ENCODE measurements around the gene TMPRSS5.

Gene TMPRSS5

DNA sequence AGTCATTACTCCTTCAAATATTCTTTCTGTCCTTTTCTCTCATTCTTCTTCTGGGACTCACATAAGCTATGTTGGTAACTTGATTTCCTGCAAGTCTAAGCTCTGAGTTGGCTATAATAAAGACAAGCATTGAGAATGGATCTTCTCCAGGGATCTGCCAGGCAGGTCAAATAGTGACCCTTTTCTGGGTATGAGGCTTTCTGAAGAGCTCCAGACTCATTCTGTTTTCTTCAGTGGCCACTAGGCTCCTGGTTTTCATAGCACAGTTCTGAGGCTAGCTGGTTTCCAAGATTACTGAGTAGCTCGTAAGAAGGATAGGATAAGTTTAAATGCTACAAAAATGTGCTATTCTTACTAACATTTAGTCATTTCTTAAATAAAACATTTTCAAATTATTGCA is 38.3 kb downstream of the TMPRSS5 start:
- DNase-seq, result no peak

DNA sequence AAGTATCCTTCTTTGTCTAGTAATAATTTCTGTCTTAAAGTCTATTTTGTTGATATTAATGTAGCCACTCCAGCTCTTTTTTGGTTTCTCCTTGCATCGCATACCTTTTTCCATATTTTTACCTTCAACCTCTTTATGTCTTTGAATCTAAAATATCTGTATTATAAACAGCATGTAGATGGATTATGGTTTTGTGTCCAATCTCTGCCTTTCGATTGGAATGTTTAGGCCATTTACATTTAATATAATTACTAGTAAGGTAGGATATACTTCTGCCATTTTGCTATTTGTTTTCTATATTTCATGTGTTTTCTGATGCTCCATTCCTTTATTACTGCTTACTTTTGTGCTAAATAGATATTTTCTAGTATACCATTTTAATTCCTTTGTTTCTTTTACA is 39.5 kb downstream of the TMPRSS5 start:
- DNase-seq, result no peak

DNA sequence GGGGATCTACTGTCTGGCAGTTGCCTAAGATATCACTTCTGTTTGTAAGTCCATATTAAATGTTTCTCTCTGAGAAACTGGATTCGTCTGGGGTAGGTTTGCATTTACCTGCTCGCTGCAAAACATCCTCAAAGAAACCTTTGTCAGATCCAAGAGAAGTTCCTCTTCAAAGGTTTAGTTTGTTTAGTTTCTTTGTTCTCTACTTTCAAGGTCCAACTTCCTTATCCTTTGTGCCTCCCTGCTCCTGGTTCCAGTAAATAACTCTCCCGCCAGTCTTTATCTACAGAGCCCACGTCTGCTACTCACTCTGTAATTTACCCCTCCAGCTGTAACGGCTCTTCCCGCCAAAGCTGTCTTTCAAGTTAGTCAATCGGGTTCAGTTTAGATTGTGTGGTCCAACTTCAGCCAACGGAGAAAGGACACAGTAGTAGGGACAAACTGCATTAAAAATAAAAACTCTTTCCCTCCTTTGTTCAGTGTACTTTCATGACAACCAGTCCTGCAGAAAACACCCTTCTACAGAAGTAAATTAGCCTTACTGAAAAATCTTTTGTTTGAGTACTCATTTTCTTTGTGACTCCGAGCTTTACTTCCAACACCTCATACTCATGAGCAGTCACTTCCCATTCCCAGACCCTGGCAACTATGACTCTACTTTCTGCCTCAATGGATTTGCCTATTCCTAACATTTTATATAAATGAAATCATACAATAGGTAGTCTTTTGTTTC is 41.0 kb downstream of the TMPRSS5 start:
- no peak for DNase-seq

DNA sequence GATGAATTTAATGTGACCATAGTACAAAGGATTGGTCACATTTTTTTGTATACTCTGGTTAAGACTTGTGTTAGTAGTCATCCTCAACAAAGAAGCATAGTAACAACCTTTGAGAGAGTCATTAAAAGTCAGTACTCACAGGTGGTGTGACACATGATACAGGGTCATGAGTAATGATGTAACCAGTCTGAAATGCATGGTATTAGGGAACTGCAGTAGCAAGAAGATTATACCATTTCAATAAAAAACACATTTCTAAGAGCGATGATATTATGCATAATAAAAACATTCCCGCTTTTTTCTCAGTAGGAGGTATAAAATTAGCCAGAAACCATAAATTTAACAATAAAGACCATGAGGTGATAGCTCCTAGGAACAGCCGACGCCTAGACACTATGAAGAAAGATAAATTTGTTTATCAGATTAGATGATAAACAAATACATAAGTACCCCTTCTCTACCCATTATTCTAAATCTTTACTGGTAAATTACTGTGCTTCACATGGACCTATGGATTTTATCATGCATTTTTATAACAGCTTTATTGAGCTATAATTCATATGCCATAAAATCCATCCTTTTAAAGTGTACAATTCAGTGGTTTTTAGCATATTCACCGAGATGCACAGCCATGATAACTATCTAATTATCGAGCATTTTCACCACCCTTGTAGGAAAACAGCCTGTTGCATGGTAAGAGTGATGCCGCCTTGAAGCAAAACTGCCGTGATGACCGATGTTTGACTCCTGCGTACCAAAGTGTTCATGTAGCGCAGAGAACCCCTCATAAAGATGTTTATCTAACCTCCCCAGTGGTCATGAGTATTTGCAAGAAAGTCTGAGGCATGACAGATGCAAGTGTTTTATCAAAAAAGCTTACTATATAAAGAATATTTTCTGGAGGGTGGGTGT is 41.8 kb downstream of the TMPRSS5 start:
- DNase-seq, result no peak

DNA sequence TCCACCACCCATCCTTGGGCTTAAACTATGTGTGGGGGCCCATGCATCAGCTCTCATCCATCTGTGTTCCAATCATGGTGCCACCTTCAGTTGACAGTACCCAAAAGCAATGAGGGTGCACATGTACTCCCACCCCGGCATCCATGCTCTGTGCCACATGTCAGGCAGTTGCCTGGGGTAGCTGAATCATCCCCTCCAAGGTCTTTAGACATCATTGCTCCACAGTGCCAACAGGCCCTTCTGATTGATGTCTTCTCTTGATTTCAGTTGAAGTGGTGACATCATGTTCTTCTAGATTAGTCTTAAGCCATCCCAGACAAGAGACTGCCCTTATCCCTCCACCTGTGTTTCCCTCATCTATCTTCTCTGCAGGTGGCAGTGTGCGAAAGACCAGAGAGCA is 42.5 kb downstream of the TMPRSS5 start:
- no peak for DNase-seq

DNA sequence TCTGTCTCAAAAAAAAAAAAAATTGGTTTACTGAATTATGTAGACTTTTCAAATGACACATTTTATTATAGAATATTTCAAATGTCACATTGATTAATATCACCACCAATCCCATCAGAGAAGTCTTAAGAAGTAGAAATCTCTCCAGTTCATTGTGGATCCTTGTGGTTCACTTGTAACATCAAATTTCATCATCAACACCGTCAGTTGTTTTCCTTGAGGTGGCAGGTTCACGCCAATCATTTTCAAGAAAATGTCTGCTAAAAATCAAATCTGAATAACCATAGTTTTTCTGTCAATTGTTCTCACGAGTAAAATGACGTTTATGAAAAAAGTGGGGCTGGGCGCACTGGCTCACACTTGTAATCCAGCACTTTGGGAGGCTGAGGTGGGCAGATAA is 50.3 kb downstream of the TMPRSS5 start:
- DNase-seq, result no peak

DNA sequence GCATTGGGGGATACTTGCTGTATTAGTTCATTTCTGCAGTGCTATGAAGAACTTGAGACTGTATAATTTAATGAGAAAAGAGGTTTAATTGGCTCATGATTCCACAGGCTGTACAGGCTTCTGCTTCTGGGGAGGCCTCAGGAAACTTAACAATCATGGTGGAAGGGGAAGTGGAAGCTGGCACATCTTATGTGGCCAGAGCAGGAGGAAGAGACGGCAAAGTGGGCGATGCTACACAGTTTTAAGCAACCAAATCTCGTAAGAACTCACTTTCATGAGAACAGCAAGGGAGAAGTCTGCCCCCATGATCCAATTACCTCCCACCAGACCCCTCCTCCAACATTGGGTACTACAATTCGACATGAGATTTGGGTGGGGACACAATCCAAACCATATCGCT is 55.1 kb downstream of the TMPRSS5 start:
- DNase-seq, result no peak

DNA sequence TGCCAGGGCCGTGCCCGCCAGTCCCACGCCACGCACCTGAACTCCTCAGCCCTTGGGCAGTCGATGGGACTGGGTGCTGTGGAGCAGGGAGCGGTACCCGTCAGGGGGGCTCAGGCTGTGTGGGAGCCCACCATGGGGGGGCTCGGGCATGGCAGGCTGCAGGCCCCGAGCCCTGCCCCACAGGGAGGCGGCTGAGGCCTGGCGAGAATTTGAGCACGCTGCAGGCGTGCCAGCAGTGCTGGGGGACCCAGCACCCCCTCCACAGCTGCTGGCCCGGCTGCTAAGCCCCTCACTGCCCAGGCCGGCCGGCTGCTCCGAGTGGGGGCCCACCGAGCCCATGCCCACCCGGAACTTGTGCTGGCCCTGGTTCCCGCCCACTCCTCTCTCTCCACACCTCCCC is 56.8 kb downstream of the TMPRSS5 start:
- no peak for DNase-seq

DNA sequence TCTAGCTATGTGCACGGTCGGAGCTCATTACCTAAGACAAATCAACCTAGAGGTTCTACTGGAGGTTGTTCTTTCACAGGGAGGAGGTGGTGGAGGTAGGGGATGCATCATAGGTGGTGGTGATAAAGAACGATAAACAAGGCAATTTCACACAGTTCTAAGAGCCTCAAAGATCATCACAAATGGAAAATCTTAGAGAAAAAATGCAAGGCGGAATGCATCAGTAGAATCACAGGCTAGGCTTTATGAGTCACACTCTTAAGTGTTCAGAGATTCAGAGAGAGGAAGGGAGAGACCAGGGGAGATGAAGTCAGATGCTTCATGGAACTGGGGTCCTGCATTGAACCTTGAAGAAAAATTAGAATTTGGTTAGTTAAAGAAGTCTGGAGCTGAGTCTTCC is 58.3 kb downstream of the TMPRSS5 start:
- no peak for DNase-seq

DNA sequence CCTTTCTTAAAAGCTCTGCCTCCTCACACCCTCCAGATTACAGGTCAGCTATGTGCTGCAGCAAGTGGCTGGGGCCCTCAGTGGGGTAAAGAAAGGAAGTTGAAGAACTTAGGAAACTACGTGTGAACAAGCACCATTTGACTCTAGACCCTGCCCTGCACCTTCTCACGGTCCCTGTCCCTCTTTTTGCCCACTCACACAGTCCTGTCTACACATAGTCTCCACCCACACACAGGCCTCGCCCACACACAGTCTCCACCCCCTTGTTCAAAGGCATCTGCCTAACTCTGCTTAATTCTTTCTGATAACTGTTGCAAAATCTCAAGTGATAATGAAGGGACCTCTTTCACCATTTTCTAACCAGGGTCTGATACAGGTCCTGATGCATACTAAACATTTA is 59.0 kb downstream of the TMPRSS5 start:
- no peak for DNase-seq

DNA sequence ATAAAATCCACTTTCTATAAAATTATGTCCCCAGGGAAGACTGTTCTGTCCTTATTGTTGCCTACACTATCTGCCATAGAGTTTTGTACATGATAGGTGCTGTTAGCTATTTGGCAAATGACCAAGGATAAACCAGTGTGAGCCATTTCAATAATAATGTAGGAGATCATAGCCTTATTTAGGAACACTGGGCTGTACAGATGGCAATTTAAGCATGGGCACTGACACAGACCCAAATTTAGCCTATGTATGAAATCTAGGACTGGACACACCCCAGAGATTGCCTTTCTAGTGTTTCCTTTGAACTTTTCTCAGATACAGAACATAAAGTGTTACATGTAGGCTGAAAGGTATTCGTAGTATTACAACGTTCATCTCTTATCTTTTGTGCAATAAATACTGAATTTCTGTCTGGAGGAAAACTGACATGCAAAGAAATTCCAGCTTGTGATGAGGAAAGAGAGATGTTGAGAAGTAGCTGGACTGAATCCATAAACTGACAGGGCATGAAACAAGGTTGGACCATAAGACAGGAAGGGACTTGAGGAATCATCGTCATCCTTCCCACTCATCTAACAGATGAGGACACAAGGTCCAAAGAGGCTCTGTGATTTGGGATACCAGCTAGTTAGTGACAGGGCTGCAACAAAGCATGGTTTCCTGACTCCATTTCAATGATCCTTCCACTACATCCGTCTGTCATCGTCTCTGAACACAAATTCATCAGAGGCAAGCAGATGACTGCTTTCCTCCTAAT is 60.3 kb downstream of the TMPRSS5 start:
- no peak for DNase-seq

DNA sequence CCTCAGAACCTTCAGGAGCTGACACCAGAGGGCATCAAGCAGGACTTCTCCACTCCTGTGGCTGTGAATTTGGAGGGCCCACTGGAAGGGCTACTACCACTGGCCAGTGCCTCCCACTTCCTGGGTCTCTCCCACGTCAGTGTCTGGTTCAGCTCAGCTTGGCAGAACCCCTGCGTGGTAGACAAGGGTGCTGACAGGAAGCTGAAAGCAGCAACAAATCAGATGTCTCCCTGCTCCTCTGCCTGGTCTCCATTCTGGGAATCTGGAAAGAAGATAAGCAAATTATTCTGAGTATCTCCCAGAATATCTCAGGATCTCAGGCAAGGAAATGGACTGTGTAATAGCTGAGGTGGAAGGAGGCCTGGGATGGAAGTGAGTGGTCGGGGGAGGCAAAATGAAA is 61.5 kb downstream of the TMPRSS5 start:
- DNase-seq, result no peak

DNA sequence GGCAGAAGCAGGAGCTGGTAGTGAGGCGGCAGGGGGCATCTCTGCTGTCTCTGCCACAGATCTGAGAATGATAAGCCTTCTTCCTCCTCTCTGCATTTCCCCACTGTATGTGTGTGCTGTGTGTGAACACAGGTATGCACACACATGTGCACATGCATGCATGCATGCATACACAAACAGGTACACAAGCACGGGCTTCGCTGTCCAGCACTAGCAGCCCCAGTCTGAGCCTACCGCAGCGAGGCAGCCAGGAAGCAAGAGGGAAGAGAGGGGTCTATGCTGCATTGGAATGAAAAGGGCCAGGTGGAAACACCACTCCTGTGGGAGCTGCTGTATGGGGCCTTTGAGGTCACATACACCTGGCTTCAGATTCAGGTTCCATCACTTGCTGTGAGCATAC is 62.4 kb downstream of the TMPRSS5 start:
- DNase-seq, result no peak

DNA sequence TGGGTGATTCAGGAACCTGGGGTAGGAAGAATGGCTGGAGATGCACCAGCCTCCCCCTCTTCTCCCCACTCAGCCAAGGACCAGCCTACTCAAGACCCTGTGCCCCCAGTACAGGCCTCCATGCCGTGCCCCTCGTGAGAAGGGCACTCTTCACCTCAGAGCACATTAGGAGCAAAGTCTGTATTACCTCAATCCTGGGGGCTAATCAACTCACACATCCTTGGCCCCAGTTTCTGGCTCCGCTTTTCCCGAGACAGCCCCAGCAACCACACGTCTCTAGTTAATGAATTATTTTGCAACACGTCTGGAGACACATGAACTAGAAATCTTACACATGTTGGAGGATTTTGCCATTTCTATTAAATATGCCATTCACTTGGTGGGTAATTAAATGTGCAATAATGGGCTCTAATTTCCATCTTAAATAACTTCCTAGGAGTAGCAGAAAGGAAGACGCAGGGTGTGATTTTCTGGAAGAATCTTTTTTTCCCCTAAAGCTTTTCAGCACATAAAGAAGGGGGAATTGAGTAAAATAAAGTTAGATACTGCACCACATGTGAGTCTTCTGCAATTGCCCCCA is 63.0 kb downstream of the TMPRSS5 start:
- DNase-seq, result no peak

DNA sequence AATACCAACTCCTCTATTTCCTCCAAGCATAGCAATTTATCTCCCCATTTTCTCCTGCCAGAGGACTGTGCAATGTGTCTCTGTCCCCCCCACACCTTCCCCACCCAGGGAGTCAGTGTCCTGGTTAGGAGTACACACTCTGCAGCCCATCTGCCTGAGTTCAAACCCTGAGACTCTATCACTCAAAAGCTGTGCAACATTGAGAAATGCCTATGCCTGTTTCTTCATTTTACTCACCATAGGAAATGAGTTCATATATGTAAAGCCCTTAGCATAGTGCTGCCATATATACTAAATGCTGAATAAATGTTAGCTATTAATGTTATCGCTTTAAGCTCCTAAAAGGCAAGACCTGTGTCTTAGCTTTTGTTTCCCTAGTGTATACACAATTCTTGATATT is 64.0 kb downstream of the TMPRSS5 start:
- no peak for DNase-seq

DNA sequence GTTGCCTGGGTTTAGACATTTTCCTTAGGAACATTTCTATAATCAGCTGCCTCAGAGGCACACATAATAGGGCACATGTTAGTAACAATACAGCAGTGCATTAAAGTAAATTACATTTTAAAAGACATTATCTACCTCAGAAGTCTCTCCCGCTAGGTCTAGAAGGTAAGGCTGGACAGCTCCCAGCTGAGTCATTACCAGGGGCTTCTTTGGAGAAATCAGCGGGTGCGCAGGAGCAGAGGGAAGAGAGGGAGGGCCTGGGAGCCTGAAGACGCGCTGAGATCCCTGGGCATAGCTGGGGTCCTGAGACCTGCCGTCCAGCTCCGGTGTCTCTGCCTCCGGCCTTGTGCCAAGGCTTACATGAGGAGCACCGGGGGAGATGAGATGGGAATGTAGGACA is 67.7 kb downstream of the TMPRSS5 start:
- DNase-seq, result no peak

DNA sequence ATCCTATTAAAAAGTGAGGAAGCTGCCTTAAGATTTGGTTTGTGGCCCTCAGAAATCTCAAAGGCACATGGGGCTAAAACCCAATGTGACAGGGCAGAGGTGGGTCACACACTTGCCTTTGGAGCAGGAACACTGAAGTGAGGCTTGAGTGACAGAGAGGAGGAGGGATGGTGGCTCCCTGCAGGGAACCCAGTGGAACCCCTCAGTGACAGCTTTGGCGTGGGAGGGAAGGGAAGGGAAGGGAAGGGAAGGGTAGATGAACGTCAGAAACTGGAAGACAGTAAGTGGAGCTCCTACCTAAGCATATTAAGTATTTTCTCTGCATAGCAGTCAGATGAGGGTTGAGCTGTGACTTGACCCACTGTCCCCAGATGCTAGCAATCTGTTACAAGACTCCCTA is 68.5 kb downstream of the TMPRSS5 start:
- no peak for DNase-seq

All from NCI-H1092 (cell line).